HG03342 (cell line): Measurements from ENCODE around the gene DCST2.

ENCODE experiments used
- ATAC-seq: cut with Tn5 transposase; IDR thresholded peaks from one replicate; pipeline ENCODE4 v1.9.1; 2021; ENCODE audit warnings: mild to moderate bottlenecking, moderate library complexity; ENCODE audit not compliant: unreplicated experiment

Gene DCST2

GRCh38 chr1:155030243-155030795 lies 3.3 kb downstream of the DCST2 start:
- ATAC-seq, result no peak

GRCh38 chr1:155029513-155030242 lies 3.9 kb downstream of the DCST2 start:
- no peak for ATAC-seq

- no peak for ATAC-seq
Measured at GRCh38 chr1:155026588-155026987, 7.0 kb downstream of the DCST2 start.

GRCh38 chr1:155026154-155026553 lies 7.4 kb downstream of the DCST2 start:
- no peak for ATAC-seq

GRCh38 chr1:155024315-155024714 lies 9.3 kb downstream of the DCST2 start:
- no peak for ATAC-seq

- no peak for ATAC-seq
Measured at GRCh38 chr1:155023627-155024026, 10.0 kb downstream of the DCST2 start.

- no peak for ATAC-seq
Measured at GRCh38 chr1:155022927-155023236, 10.7 kb downstream of the DCST2 start.

- no peak for ATAC-seq
Measured at GRCh38 chr1:155022136-155022926, 11.2 kb downstream of the DCST2 start.

GRCh38 chr1:155019377-155020245 lies 14.0 kb downstream of the DCST2 start:
- no peak for ATAC-seq

- ATAC-seq, result no peak
Measured at GRCh38 chr1:155018617-155019348, 14.8 kb downstream of the DCST2 start.

GRCh38 chr1:155017946-155018316 lies 15.7 kb downstream of the DCST2 start:
- peak; percentile 16 for ATAC-seq

GRCh38 chr1:155017041-155017945 lies 16.3 kb downstream of the DCST2 start:
- peak; percentile 64 for ATAC-seq

GRCh38 chr1:155016231-155016831 lies 17.2 kb downstream of the DCST2 start:
- no peak for ATAC-seq

GRCh38 chr1:155015527-155016230 lies 17.9 kb downstream of the DCST2 start:
- ATAC-seq, result no peak

- no peak for ATAC-seq
Measured at GRCh38 chr1:155014709-155015508, 18.7 kb downstream of the DCST2 start.

GRCh38 chr1:155013632-155014031 lies 19.9 kb downstream of the DCST2 start:
- no peak for ATAC-seq

- ATAC-seq, result no peak
Measured at GRCh38 chr1:155012776-155013602, 20.6 kb downstream of the DCST2 start.
